H1 (cell line): ENCODE data around the gene FOXO1. TPM values are rescaled to one million over a fixed set of nuclear protein-coding genes. Genes with fewer than 3 reads are reported as not detected.

ENCODE experiments used
- CEBPB ChIP-seq: IDR thresholded peaks from 2 replicates; pipeline ENCODE4 v1.6.1; 2012; ENCODE audit warnings: low read depth, low read length
- MAFK ChIP-seq: IDR thresholded peaks from 2 replicates; pipeline ENCODE4 v1.6.1; 2012; ENCODE audit warnings: low read depth, mild to moderate bottlenecking, improper control_type of control experiment, low read length
- RAD21 ChIP-seq, 2 experiments: IDR thresholded peaks in 1 of 2; conservative IDR thresholded peaks in 1 of 2; 2 replicates each; pipeline ENCODE4 v1.6.1; 2011; ENCODE audit warnings: low read depth in 2 of 2, low read length in 2 of 2, improper control_type of control experiment in 1 of 2, inconsistent platforms in 1 of 2, mild to moderate bottlenecking in 1 of 2, moderate library complexity in 1 of 2
- RXRA ChIP-seq: IDR thresholded peaks from 2 replicates; pipeline ENCODE4 v1.6.1; 2011; ENCODE audit warnings: low read depth, mild to moderate bottlenecking, low read length, moderate library complexity; ENCODE audit not compliant: insufficient read depth
- TAF1 ChIP-seq: IDR thresholded peaks from 2 replicates; pipeline ENCODE4 v1.6.1; 2011; ENCODE audit warnings: mild to moderate bottlenecking, low read depth, low read length
- polyA plus RNA-seq, 7 experiments: library from polyadenylated mRNA; depleted of rRNA in 3 of 7; stranded (reverse) in 5 of 7; unstranded in 2 of 7; fragments of >200 nt in 5 of 7; fragments of 200-250 nt in 2 of 7; gene quantifications; 1 replicate in 5 of 7; 2 replicates in 1 of 7; 4 replicates in 1 of 7; pipeline versions ENCODE4 v1.2.1 to v1.2.3, GENCODE V29; 2011 to 2013; ENCODE audit warnings: missing spikeins in 2 of 7, mixed read lengths in 2 of 7
- total RNA-seq: library from RNA; stranded (reverse); fragmentation: NEBNext Ultra II Directional; extraction: Animal tissue kit (Norgen Biotek cat#: 25700); gene quantifications from 2 replicates; pipeline ENCODE4 v1.2.1, GENCODE V29; 2021
- TF ChIP-seq, protein P1 (sequence below): IDR thresholded peaks from 2 replicates; pipeline ENCODE4 v1.6.1; 2011; ENCODE audit warnings: low read depth, mild to moderate bottlenecking, low read length; ENCODE audit not compliant: insufficient read depth

Gene FOXO1
- total and polyA plus RNA-seq, 2 of the 8 experiments (the other 6 are each of a cell fraction or from before 2014, with no cell fraction given), result 35.3 to 56.9 TPM

DNA sequence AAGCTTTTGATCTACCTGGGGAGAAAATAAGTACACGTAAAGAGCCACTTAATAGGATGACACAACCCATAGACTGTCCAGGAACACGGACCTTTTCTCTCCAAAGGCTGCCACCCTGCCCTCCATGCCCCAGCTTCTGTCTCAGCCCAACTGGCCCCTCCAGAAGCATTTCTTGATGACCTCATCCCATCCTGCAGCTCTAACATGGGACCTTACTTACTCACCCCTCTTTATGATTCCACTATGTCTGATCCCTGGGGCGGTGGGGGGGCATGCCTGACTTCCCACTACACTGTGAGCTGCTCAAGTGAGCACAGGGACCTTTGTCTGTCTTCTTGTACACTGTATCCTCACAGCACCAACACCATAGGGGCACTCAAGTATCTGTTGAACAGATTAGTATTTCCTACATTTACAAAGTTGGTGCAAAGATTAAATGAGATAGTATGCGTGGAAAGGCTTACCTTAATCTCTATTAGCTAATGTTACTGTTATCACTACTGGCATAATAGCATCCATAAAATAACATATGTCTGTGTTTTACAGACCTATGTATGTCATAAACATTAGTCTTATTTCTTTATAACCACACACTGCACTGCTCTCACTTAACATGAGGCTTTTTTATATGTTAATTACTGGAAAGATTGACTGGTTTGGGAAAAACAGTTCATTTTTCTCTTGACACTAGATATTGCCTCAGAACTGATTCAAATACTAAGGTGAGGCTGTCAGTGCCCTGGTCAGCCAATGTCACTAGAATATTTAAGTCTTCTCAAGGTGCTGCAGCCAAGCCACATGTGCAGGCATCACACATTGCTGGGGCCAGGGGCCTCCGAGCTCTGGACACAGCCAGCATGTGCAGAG lies 100.9 kb downstream of the FOXO1 start (continued):
- TF ChIP-seq RAD21 (IDR thresholded peaks at IDR 0.05 in 1 of 2, conservative IDR thresholded peaks at IDR 0.05 in 1 of 2; ENCODE audit: low read depth in 2 of 2, low read length in 2 of 2) (no peak), MAFK (no peak), CEBPB (no peak), TAF1 (no peak), RXRA (no peak)
- TF ChIP-seq, protein P1, sequence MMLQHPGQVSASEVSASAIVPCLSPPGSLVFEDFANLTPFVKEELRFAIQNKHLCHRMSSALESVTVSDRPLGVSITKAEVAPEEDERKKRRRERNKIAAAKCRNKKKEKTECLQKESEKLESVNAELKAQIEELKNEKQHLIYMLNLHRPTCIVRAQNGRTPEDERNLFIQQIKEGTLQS, result no peak
